A673 (cell line): Measurements from ENCODE around the gene UGT1A7. TPM values are rescaled to one million over a fixed set of nuclear protein-coding genes. Genes with fewer than 3 reads are reported as not detected.

Experiments used
- BruUV-seq: library from RNA; stranded (reverse); fragments of 400-500 nt; replicated peaks from 2 replicates; lab custom pipeline; 2021; lab: Mats Ljungman, UMichigan
- CTCF ChIA-PET: fragments of 300-600 bp; sonication (Branson Sonifier 250); formaldehyde crosslinking; loops from one replicate; lab custom pipeline; 2022; ENCODE audit warnings: antibody characterized with exemption; lab: Charles Lee
- POLR2A ChIA-PET: fragments of 300-600 bp; sonication (Branson Sonifier 250); formaldehyde crosslinking; loops from one replicate; lab custom pipeline; 2022; ENCODE audit warnings: antibody characterized with exemption; ENCODE audit not compliant: low non-redundant PET; lab: Charles Lee
- DNase-seq: peaks from one replicate; pipeline ENCODE4 v3.0.0-alpha.2; 2015; ENCODE audit warnings: low spot score
- H3K27ac ChIP-seq: fragments of 200-600 bp; sonication (generic); 2 replicates; pipeline ENCODE4 v1.5.1; 2016; ENCODE audit warnings: mixed run types, low read depth, mild to moderate bottlenecking, mixed read lengths, antibody characterized with exemption, low read length; ENCODE audit not compliant: poor library complexity, severe bottlenecking
- H3K27me3 ChIP-seq: fragments of 200-600 bp; sonication (generic); replicated peaks from 2 replicates; pipeline ENCODE4 v1.6.1; 2017; ENCODE audit warnings: mixed run types, low read depth, mild to moderate bottlenecking, mixed read lengths, antibody characterized with exemption, low read length; ENCODE audit not compliant: insufficient read depth, poor library complexity
- H3K36me3 ChIP-seq: fragments of 200-600 bp; sonication (generic); 2 replicates; pipeline ENCODE4 v1.6.1; 2016; ENCODE audit warnings: mixed run types, mild to moderate bottlenecking, mixed read lengths, antibody characterized with exemption, low read length; ENCODE audit not compliant: insufficient read depth, poor library complexity, severe bottlenecking
- H3K4me1 ChIP-seq: fragments of 200-600 bp; sonication (generic); 2 replicates; pipeline ENCODE4 v1.6.1; 2017; ENCODE audit warnings: mixed run types, mild to moderate bottlenecking, mixed read lengths, antibody characterized with exemption, low read length; ENCODE audit not compliant: insufficient read depth, poor library complexity, severe bottlenecking
- H3K4me3 ChIP-seq: fragments of 200-600 bp; sonication (generic); 2 replicates; pipeline ENCODE4 v1.5.1; 2016; ENCODE audit warnings: low read depth, mixed run types, mild to moderate bottlenecking, mixed read lengths, low read length; ENCODE audit not compliant: poor library complexity, severe bottlenecking
- H3K9me3 ChIP-seq: fragments of 200-600 bp; sonication (generic); 2 replicates; pipeline ENCODE4 v1.6.1; 2016; ENCODE audit warnings: mixed run types, low read depth, mild to moderate bottlenecking, mixed read lengths, antibody characterized with exemption, low read length; ENCODE audit not compliant: poor library complexity, severe bottlenecking
- CTCF ChIP-seq: fragments of 300-800, 200-600 bp; sonication (generic); conservative IDR thresholded peaks from 2 replicates; pipeline ENCODE4 v1.5.1; 2017; ENCODE audit warnings: low read depth, mild to moderate bottlenecking, antibody characterized with exemption, low read length, moderate library complexity, mixed read lengths
- EZH2 ChIP-seq: fragments of 200-600 bp; sonication (generic); IDR thresholded peaks from 2 replicates; pipeline ENCODE4 v1.6.1; 2017; ENCODE audit warnings: borderline replicate concordance, low read depth, mild to moderate bottlenecking, mixed read lengths, antibody characterized with exemption, low read length; ENCODE audit not compliant: poor library complexity, severe bottlenecking
- intact Hi-C: fragments of 100-400 bp; cut with micrococcal nuclease; formaldehyde crosslinking; loops from one replicate; pipeline ENCODE4 v1.10.0; 2022; ENCODE audit not compliant: unreplicated experiment
- total RNA-seq: library from RNA; stranded (reverse); gene quantifications from 2 replicates; pipeline ENCODE4 v1.2.3, GENCODE V29; 2021

The UGT1A7 gene
- total RNA-seq, 1 experiment from 2014 or later = not detected

GRCh38 chr2:233817995-233818638, 136.4 kb downstream of the UGT1A7 start:
- H3K27me3 ChIP-seq = no peaks in the 10 kb centered on the region
- H3K4me3 ChIP-seq = no peak overlapping the region
- DNase-seq = no peak
- no peaks in the 10 kb centered on the region for H3K9me3 ChIP-seq
- CTCF ChIA-PET = no interaction called here
- intact Hi-C loops = no loop called here
- no TSS peak for BruUV-seq
- H3K36me3 ChIP-seq = no peaks in the 10 kb centered on the region
- POLR2A ChIA-PET = no interaction called here
- TF ChIP-seq EZH2 = no peak
- no peak for TF ChIP-seq CTCF
- no peaks in the 10 kb centered on the region for H3K4me1 ChIP-seq
- H3K27ac ChIP-seq = no peak overlapping the region

- DNase-seq = no peak
- intact Hi-C loops = no loop called here
- ChIA-PET CTCF (no interaction called here), POLR2A (no interaction called here)
- BruUV-seq = no TSS peak
- TF ChIP-seq CTCF = no peak
- TF ChIP-seq EZH2 = no peak
- Histone ChIP-seq H3K4me1 (no peaks in the 10 kb centered on the region), H3K27ac (no peak overlapping the region), H3K4me3 (no peak overlapping the region), H3K36me3 (no peaks in the 10 kb centered on the region), H3K27me3 (no peaks in the 10 kb centered on the region), H3K9me3 (no peaks in the 10 kb centered on the region)
Measured at GRCh38 chr2:233818639-233819621, 137.2 kb downstream of the UGT1A7 start.

- CTCF ChIA-PET = no interaction called here
- no TSS peak for BruUV-seq
- no peak for DNase-seq
- TF ChIP-seq EZH2 (no peak), CTCF (no peak)
- intact Hi-C loops = no loop called here
- Histone ChIP-seq H3K27me3 (no peaks in the 10 kb centered on the region), H3K4me3 (no peak overlapping the region), H3K36me3 (no peaks in the 10 kb centered on the region), H3K27ac (no peak overlapping the region), H3K4me1 (no peaks in the 10 kb centered on the region), H3K9me3 (no peaks in the 10 kb centered on the region)
- POLR2A ChIA-PET = no interaction called here
Measured at GRCh38 chr2:233819884-233820773, 138.4 kb downstream of the UGT1A7 start.
